GM21447 (cell line): ENCODE results near the gene TAOK3.

Experiments used
- ATAC-seq: cut with Tn5 transposase; IDR thresholded peaks from one replicate; pipeline ENCODE4 v1.9.1; 2021; ENCODE audit not compliant: unreplicated experiment

TAOK3 gene

GRCh38 chr12:118213452-118213851 is 159.3 kb downstream of the TAOK3 start:
- no peak for ATAC-seq

DNA sequence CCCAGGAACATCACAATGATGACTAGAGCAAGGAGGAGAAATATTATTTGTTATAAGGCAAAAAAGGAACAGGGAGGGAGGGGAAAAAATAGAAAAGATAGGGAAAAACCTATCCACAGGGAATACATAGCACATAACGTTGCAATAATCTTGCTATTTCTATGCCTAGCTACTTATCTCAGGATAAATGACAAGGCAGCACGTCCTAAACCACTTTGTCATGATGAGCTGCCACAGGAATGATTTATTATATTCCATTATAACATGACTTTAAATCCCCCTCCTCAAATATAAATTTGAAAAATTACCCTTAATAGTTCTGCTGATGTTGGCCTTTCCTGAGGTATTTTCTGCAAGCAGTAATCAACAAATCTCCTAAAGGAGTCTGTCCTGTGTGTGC is 160.1 kb downstream of the TAOK3 start:
- no peak for ATAC-seq

DNA sequence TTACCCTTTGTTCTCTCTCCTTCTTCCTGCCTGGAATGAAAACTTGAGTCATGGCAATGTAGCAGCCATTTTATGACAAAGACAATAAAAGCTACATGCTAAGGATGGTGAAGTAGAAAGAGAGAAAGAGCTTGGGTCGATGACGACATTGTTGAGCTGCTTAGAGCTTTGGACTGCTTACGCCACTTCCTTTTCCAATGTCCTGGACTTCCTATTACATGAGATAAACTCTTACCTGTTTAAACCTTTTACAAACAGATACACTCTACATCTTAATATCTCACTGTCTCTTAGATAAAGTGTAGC is 166.6 kb downstream of the TAOK3 start:
- ATAC-seq, result no peak

DNA sequence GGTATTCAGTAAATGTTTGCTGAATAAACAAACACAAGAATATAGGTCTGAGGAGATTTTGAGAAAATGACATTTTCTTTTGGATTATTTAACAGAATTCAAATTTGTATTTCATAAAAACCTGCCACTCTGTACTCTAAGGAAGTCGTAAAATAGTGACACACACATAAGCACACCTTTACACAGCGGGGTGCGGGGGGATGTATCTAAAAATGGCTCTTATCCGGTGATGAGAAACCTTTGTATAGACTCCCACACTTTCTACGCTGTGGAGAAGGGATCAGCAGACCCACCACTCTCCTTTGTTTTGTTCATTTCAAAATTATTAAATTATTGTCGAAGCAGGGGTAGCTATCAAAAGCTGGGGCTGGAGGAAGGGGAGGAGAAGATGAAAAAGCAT is 178.7 kb downstream of the TAOK3 start:
- ATAC-seq, result no peak

GRCh38 chr12:118193477-118193876 is 179.2 kb downstream of the TAOK3 start:
- no peak for ATAC-seq

GRCh38 chr12:118190266-118190665 is 182.4 kb downstream of the TAOK3 start:
- ATAC-seq, result no peak

DNA sequence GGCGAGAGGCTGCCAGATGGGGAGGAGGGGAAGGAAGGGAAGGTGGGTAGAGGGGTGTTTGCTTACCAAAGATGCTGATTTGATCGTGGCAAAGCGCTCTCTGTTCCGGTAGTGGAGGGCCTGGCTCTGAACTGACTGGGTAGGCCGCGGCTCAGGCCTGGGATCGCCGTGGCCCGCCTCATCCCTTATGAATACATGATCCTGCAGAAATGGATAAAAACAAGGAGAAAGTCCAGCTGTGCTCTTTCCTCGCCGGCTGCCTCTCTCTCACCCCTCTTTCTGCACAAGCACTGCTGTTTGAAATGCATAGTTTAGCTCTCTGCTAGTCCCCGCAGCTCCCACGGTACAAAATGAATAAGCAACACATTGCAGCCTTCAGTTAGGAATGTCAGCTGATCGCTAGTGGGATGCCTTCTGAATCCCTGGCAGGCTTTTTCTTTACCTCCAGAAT is 182.9 kb downstream of the TAOK3 start:
- no peak for ATAC-seq

- no peak for ATAC-seq
These were observed 183.9 kb downstream of the TAOK3 start for GRCh38 chr12:118188690-118189371.

GRCh38 chr12:118187751-118188435 is 184.8 kb downstream of the TAOK3 start:
- no peak for ATAC-seq

GRCh38 chr12:118185602-118186397 is 186.9 kb downstream of the TAOK3 start:
- no peak for ATAC-seq

DNA sequence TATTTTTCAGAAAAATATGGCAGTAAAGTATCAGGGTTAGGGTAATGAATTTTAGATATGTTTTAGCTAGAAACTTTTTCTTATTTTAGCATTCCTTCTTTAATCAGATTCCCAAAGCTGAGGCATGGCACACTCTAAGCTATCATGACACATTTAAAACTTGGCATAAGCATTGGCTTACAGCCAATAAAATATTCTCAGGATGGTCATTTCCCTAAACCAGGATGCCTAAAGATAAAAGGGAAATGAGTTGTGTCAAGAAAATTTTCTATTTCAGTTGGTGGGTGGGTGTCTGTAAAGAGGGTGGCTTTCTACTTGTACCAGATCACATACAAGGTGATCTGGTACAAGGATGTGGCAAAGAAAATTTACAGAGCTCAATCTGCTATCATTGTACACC is 189.0 kb downstream of the TAOK3 start:
- no peak for ATAC-seq

DNA sequence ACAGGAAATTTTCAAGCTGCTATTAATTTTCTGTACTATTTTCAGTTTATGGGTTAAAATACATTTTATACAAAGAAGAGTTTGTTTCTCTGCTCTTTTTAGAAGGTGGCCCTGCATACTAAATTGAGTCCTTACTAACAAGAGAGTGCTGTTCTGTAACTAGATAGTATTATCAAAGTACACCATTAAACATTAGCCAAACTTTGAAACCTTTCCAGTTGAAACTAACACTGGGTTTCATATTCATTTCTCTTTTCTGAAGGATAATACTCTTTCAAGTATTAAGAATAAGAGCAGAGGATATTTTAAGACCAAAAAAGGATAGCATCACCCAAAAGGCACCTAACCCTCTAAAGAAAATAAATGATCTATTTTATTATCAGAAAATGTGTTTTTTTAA is 189.6 kb downstream of the TAOK3 start:
- ATAC-seq, result peak; percentile 72

DNA sequence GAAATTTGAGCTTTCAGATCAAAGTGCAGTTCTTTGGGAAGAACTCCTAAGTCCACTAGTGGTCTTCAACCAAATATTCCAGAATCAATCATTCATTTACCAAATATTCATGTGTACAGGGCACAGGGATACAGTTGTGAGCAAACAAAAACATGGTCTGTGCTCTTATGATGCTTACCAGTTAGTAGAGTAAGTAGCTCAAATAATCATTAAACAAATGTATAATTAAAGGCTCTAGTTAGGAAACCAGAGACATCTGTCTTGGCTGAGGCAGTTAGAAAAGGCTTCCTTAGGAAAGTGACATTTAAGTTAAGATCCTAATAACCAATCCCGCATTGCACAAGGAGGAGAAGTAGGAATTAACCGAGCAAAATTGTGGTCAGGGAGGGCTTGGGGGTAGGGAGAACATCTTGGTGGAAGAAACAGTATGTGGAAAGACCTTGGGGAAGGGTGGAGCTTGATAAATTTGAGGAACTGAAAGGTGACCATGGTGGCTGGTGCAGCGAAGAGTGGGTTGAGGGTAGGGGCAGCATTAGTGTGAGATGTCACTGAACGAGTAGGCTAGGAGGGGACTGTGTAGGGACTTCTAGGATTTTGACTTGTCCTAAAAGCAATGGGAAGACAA is 196.8 kb downstream of the TAOK3 start:
- peak; percentile 91 for ATAC-seq

DNA sequence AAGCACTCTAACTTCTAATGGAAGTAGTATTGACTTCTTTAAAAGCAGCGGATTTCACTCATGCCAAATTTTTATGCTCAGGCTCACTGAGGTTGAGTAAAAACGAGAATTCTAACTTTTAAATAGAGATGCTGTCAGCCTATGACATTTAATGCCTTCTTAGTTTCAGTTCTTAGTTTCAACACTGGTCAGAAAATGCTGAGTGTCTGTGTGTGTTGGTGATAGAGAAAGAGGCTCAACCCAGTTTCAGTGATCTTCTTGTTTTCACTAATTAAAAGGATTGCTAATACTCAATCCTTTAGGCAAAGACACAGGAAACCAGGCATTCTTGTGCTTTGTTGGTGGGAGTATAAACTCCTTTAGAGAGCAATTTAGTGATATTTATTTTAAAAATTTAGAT is 205.8 kb downstream of the TAOK3 start:
- ATAC-seq, result peak; percentile 99

- no peak for ATAC-seq
These were observed 207.8 kb downstream of the TAOK3 start for GRCh38 chr12:118164798-118165486.

DNA sequence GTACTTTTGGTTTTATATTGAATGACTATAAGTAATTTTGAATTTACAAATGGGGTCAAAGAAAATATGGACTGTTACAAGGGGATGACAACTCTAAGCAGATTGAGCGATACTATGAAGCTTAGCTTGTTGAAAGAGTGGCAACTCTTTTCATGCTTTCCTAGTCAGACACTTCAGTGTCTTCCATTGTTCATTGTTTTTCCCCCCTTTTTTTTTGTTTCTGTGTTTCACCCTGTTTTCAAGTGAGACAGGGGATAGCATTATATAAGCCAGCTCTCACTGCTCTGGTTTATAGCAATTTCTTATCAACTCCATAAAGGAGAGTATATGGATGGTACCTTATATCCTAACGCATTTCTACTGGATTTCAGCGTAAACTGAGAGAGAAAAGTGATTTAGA is 212.2 kb downstream of the TAOK3 start:
- ATAC-seq, result no peak

GRCh38 chr12:118151755-118152154 is 221.0 kb downstream of the TAOK3 start:
- ATAC-seq, result no peak

GRCh38 chr12:118150625-118151024 is 222.1 kb downstream of the TAOK3 start:
- ATAC-seq, result no peak

DNA sequence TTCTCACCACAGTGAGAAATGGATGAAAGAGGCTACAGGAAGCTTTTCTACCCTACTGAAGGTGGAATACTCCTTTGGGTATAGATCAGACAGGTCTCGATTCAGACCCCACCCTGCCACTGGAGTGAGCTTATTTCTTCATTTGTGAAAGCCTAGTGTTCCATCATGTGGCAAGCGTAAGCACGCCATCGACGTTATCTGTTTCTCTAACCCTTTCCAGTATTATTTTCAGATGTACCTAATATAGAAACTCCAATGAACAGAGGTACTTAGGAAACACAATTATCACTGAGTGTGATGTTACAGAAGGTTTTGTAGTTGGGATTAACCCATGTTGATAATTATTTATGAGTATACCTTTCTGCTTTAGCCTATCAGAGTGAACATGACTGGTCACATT is 224.4 kb downstream of the TAOK3 start:
- no peak for ATAC-seq

- ATAC-seq, result no peak
These were observed 226.9 kb downstream of the TAOK3 start for GRCh38 chr12:118145798-118146156.

DNA sequence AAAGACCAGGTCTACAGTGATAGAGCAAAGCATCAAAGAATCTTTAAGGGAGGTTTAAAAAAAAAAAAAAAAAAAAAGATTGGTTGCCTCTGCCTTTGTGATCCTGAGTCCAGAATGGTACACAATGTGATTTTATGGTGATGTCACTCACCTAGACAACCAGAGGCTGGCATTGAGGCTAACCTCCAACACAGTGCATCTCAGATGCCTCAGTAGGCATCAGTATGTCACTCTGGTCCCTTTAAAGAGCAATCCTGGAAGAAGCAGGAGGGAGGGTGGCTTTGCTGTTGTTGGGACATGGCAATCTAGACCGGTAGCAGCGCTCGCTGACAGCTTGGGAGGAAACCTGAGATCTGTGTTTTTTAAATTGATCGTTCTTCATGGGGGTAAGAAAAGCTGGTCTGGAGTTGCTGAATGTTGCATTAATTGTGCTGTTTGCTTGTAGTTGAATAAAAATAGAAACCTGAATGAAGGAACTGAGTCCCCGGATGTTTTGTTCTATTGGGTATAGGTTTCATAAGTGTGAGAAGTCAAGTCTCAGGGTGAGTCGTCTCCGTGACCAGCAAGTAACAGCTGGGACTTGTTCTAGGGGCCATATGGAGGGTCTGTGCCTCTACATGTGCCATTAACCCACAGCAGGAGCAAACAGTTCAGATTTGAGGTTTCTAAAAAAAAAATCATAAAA is 227.5 kb downstream of the TAOK3 start:
- no peak for ATAC-seq
